ENCODE data around the gene GATAD2A.

The GATAD2A gene

DNA sequence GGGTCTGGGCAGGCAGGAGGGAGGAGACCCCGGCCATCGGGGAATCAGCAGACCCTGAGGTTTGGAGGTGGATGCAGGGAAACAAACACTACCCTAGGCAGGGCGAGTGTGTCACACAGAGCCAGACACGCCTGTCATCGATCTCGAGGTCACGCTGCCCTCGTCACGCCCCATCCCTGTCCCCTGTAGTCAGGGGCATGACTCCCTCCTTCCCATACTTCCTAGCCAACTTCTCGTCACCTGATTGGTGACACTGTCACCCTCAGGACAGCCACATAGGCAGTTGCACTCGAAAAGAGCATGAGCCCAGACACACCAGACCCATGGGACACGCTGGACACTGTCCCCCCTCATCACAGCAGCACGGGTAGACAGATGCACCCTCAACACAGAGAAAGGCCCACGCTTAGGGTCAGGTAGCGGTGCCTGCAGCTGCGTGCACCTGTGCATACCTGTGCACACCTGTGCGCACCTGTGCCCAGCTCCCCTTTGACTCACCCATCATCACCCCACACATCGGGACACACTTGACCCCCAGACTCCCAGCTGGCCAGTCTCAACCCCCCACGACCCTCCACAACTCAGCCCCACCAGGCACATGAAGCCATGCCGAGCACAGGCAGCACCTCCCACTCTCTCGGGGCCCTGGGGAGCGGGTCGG, 144.5 kb downstream of the GATAD2A start:
- TF ChIP-seq GATA1 (IDR thresholded peaks at IDR 0.05; ENCODE audit: low read depth, low read length) (no peak), POLR2A (IDR thresholded peaks at IDR 0.05; ENCODE audit: low read length) (no peak)
- DNase-seq, result no peak

DNA sequence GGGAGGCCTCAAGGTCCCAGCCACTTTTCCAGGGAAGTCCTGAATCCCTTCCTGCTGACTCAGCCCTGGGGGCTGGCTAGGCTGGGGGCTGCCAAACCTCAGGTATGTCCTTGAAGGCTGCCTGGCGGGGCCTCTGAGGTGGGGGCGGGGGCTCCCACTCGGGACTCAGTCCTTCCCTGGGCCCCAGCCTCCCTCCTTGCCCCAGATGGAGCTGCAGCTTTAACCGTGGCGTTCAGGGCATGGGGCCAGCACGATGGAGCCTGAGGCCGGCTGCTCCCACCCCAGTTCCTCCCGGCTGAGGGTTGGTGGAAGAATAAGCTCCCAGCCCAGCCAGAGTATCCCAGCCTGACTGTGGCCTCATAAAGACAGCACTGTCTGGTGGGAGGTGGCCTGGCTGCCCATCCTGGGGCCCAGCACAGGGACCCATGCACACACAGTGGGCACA, 145.0 kb downstream of the GATAD2A start:
- no peak for TF ChIP-seq GATA1 (IDR thresholded peaks at IDR 0.05; ENCODE audit: low read depth, low read length)
- TF ChIP-seq POLR2A (IDR thresholded peaks at IDR 0.05; ENCODE audit: low read length), result no peak
- DNase-seq, result no peak

DNA sequence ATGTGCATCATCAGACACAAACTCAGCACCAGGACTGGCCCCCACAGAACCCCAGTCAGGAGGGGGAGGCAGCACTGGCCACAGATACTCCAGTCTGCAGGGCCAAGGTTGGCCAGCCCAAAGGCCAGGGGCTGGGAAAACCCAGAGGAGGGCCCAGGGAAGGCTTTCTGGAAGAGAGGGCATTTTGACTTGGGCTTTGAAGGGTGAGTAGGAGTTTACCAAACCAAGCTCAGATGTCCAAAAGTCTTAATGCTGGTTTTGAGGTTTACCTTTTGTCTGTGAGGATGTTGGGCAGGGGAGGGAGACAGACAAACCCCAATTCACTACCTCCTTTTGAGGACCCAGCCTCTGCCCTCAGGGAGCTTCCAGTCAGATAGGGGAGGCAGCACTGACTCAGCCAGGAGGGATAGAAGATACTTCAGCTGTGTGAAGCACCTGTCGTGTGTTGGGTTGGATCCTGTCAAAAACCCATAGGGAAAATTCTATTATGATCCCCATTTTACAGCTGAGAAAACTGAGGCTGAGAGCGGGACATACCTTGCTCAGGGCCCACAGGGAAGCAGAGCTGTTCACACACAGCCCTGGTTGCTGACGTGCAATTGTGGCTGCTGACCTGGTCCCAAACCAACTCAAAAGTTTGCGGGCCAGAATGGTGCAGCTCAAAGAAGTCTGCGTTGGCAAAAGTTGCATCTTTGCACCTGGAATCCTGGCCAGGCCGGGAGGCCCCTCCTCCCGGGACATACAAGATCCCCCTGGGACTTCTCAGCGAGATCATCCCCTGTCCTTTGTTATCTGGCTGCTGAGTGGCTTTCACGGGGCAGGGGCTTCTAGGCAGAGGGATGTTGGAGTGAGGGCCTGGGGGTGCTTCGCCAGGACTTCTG, 145.7 kb downstream of the GATAD2A start:
- no peak for TF ChIP-seq GATA1 (IDR thresholded peaks at IDR 0.05; ENCODE audit: low read depth, low read length)
- no peak for TF ChIP-seq POLR2A (IDR thresholded peaks at IDR 0.05; ENCODE audit: low read length)

DNA sequence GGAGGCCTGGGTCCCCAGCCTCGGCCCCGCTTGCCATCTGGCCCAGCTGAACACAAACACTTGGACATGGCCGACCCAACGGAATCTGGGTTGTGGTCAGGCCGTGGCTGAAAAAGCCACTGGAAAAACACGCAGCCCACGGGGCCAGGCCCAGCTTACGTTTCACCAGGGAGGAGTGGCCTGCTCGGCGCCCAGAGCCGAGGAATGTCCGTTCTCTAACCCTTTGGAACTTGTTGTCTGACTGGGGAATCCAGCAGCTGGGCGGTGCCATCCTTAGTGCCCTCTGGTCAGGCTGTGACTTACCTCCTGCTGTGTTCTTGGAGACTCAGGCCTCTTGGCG, 146.3 kb downstream of the GATAD2A start:
- no peak for DNase-seq

More for the DNA sequence above, 145.7 kb downstream of the GATAD2A start:
- DNase-seq, result no peak

DNA sequence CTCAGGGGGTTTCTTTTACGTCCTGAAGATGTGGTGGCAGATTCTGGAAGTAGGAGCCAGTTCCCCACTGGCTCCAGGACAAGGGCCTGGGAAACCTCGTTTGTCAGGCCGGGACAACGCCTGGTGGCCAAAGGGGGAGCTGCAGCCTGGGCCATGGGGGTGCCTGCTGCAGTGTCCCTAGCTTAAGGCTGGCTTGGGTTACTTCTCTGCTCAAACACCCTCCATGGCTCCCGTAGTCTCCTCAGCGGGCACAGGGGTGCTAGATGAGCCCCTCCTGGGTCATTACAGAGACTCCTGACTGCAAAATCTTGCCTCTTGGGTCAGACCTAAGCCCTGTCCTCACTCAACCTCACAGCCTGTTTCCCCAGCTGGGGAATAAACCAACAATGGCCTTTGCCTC, 147.3 kb downstream of the GATAD2A start:
- TF ChIP-seq POLR2A (IDR thresholded peaks at IDR 0.05; ENCODE audit: low read length) (no peak), GATA1 (IDR thresholded peaks at IDR 0.05; ENCODE audit: low read depth, low read length) (no peak)
- peak in 1 of 2 experiments; percentile 34 for DNase-seq

More for the DNA sequence above, 146.3 kb downstream of the GATAD2A start:
- TF ChIP-seq GATA1 (IDR thresholded peaks at IDR 0.05; ENCODE audit: low read depth, low read length) (no peak), POLR2A (IDR thresholded peaks at IDR 0.05; ENCODE audit: low read length) (no peak)

DNA sequence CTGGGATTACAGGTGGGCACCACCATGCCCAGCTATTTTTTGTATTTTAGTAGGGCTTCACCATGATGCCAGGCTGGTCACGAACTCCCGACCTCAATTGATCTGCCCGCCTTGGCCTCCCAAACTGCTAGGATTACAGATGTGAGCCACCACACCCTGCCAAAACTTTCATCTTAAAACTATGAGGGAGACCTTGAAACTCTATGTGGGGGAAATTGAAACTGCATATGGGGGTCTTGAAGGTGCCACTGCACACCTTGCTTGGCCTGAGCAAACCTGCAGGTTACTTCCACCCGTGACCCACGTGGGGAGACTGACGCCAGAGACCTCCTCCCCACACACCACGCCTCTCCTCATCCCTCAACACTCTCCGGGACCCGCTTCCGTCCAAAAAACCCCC, 148.2 kb downstream of the GATAD2A start:
- no peak for TF ChIP-seq GATA1 (IDR thresholded peaks at IDR 0.05; ENCODE audit: low read depth, low read length)
- TF ChIP-seq POLR2A (IDR thresholded peaks at IDR 0.05; ENCODE audit: low read length), result no peak
- no peak for DNase-seq

DNA sequence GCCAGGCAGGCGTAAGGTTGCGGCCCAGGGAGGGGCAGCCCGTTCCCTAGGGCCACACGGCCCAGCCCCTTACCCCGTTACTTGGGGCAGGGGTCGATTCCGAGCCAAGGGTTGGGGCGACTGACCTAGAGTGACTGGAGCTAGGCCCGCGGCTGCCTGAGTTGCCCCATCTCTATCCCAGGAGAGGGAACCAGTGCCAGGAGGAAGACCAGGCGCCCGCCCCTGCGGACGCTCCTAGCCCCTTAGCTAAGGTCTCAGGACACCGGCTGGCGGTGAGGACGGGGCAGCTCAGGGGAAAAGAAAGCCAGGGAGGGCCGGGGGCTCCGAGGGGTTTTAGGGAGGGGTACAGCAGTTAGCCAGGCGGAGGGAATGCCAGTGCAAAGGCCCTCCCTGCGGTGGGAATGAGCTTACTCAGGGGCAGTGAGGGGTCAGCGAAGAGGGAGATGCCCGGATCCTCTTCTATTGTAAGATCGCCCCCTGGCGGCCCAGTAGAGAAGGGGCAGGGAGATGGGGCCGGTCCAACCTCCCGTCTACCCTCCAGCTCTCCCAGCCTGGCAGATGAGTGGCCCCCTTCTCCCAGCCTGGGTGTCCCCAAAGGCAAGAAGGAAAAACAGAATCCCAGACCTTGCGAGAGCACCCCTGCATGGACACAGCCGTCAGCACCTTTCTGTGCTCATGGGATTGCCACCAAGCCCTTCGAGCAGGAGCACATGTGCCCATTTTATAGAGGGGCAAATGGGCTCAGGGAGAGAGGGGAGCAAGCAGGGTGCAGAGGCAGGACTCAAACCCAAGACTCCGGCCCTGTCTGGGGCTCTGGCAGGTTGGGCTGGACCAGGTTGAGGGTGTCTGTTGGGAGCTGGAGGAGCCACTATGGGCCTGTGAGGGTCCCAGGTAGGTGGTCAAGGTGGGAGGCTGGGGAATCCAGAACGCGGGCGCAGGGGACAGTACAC, 148.9 kb downstream of the GATAD2A start:
- DNase-seq, result peak; percentile 59 to 74
- TF ChIP-seq GATA1 (IDR thresholded peaks at IDR 0.05; ENCODE audit: low read depth, low read length) (no peak), POLR2A (IDR thresholded peaks at IDR 0.05; ENCODE audit: low read length) (no peak)

DNA sequence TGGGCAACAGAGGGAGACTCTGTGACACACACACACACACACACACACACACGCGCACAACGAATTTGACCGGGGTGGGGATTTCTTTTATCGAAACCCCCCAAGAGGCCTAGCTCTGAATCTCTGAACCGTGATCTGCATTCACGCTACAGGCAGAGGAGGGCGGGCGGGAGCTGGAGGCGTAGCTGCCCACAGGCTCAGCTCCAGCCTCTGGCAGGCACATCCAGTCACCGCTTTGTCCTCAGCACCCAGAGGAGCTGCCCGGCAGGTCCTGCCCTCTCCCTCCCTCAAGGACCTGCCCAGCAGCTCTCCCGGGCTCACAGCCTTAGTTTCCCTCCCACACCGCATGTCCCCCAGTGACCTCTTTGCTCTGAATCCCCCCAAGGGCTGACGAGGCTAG, 152.6 kb downstream of the GATAD2A start:
- no peak for TF ChIP-seq GATA1 (IDR thresholded peaks at IDR 0.05; ENCODE audit: low read depth, low read length)
- no peak for TF ChIP-seq POLR2A (IDR thresholded peaks at IDR 0.05; ENCODE audit: low read length)
- no peak for DNase-seq
